ENCODE results near the gene ZNF766.
"Not testable (repeated sequence)": the region's sequence is repeated elsewhere in the genome, so short reads cannot be mapped to it uniquely, and the experiment has no call there.

The ZNF766 gene

GRCh38 chr19:52269338-52270261 is at the start of gene ZNF766:
TSS of gene ZNF766 (plus strand) at chr19:52269587. CDS start at chr19:52269614, 27 bp downstream.
- in situ Hi-C loops (cut with MboI; ENCODE audit: low pct_unique_long_range_greater_than_20kb, low sequenced_read_pairs) = no loop called here
- DNase-seq = peak; percentile 97

- no peak for DNase-seq
- in situ Hi-C loops (cut with MboI; ENCODE audit: low pct_unique_long_range_greater_than_20kb, low sequenced_read_pairs) = no loop called here
These were observed 49.8 kb upstream of the ZNF766 start for GRCh38 chr19:52219611-52220010.

- in situ Hi-C loops (cut with MboI; ENCODE audit: low pct_unique_long_range_greater_than_20kb, low sequenced_read_pairs) = no loop called here
These were observed 48.4 kb upstream of the ZNF766 start for GRCh38 chr19:52221031-52221430.

GRCh38 chr19:52221831-52222375 is 47.5 kb upstream of the ZNF766 start:
- no peak for DNase-seq
- in situ Hi-C loops (cut with MboI; ENCODE audit: low pct_unique_long_range_greater_than_20kb, low sequenced_read_pairs) = no loop called here

More at GRCh38 chr19:52221031-52221430, 48.4 kb upstream of the ZNF766 start:
- DNase-seq = no peak

GRCh38 chr19:52224211-52224610 is 45.2 kb upstream of the ZNF766 start:
- DNase-seq = no peak
- in situ Hi-C loops (cut with MboI; ENCODE audit: low pct_unique_long_range_greater_than_20kb, low sequenced_read_pairs) = no loop called here

GRCh38 chr19:52226652-52227051 is 42.7 kb upstream of the ZNF766 start:
- in situ Hi-C loops (cut with MboI; ENCODE audit: low pct_unique_long_range_greater_than_20kb, low sequenced_read_pairs) = no loop called here
- DNase-seq = no peak

GRCh38 chr19:52227196-52227940 is 42.0 kb upstream of the ZNF766 start:
- in situ Hi-C loops (cut with MboI; ENCODE audit: low pct_unique_long_range_greater_than_20kb, low sequenced_read_pairs) = no loop called here
- DNase-seq = no peak

- DNase-seq = no peak
- in situ Hi-C loops (cut with MboI; ENCODE audit: low pct_unique_long_range_greater_than_20kb, low sequenced_read_pairs) = no loop called here
These were observed 41.4 kb upstream of the ZNF766 start for GRCh38 chr19:52227980-52228379.

- in situ Hi-C loops (cut with MboI; ENCODE audit: low pct_unique_long_range_greater_than_20kb, low sequenced_read_pairs) = no loop called here
- no peak for DNase-seq
These were observed 39.9 kb upstream of the ZNF766 start for GRCh38 chr19:52229524-52229923.

- no peak for DNase-seq
- in situ Hi-C loops (cut with MboI; ENCODE audit: low pct_unique_long_range_greater_than_20kb, low sequenced_read_pairs) = no loop called here
These were observed 38.7 kb upstream of the ZNF766 start for GRCh38 chr19:52230685-52231084.

GRCh38 chr19:52231154-52231910 is 38.1 kb upstream of the ZNF766 start:
- DNase-seq = no peak
- in situ Hi-C loops (cut with MboI; ENCODE audit: low pct_unique_long_range_greater_than_20kb, low sequenced_read_pairs) = no loop called here

- in situ Hi-C loops (cut with MboI; ENCODE audit: low pct_unique_long_range_greater_than_20kb, low sequenced_read_pairs) = no loop called here
- no peak for DNase-seq
These were observed 35.0 kb upstream of the ZNF766 start for GRCh38 chr19:52234406-52234805.

GRCh38 chr19:52237197-52237596 is 32.2 kb upstream of the ZNF766 start:
- in situ Hi-C loops (cut with MboI; ENCODE audit: low pct_unique_long_range_greater_than_20kb, low sequenced_read_pairs) = no loop called here
- DNase-seq = no peak

- DNase-seq = peak; percentile 77
- in situ Hi-C loops (cut with MboI; ENCODE audit: low pct_unique_long_range_greater_than_20kb, low sequenced_read_pairs) = no loop called here
These were observed 31.5 kb upstream of the ZNF766 start for GRCh38 chr19:52237771-52238400.

- DNase-seq = no peak
These were observed 25.4 kb upstream of the ZNF766 start for GRCh38 chr19:52244021-52244420.

GRCh38 chr19:52248241-52248640 is 21.1 kb upstream of the ZNF766 start:
- peak; percentile 41 for DNase-seq
- in situ Hi-C loops (cut with MboI; ENCODE audit: low pct_unique_long_range_greater_than_20kb, low sequenced_read_pairs) = no loop called here

More at GRCh38 chr19:52244021-52244420, 25.4 kb upstream of the ZNF766 start:
- in situ Hi-C loops (cut with MboI; ENCODE audit: low pct_unique_long_range_greater_than_20kb, low sequenced_read_pairs) = no loop called here

- in situ Hi-C loops (cut with MboI; ENCODE audit: low pct_unique_long_range_greater_than_20kb, low sequenced_read_pairs) = no loop called here
- DNase-seq = no peak
These were observed 11.0 kb upstream of the ZNF766 start for GRCh38 chr19:52258426-52258825.

GRCh38 chr19:52265556-52265955 is 3.8 kb upstream of the ZNF766 start:
- DNase-seq; in situ Hi-C loops (cut with MboI; ENCODE audit: low pct_unique_long_range_greater_than_20kb, low sequenced_read_pairs): not testable (repeated sequence)

Measured in KBM-7 (cell line).